DOHH2 (cell line): ENCODE results near the gene NEGR1.

Experiments used
- H3F3A ChIP-seq: fragments of 200-600 bp; sonication (generic), shearing (Covaris generic); 2 replicates; pipeline ENCODE4 v1.6.0; 2016; ENCODE audit warnings: antibody characterized with exemption, mild to moderate bottlenecking; ENCODE audit not compliant: control insufficient read depth, insufficient read depth
- H3K27ac ChIP-seq: fragments of 200-600 bp; sonication (generic); 2 replicates; pipeline ENCODE4 v1.5.1; 2014; ENCODE audit warnings: low read depth, mild to moderate bottlenecking, low read length, moderate library complexity
- H3K27me3 ChIP-seq: fragments of 200-600 bp; sonication (generic); 2 replicates; pipeline ENCODE4 v1.6.1; 2014; ENCODE audit warnings: mild to moderate bottlenecking, low read length, mixed read lengths; ENCODE audit not compliant: control insufficient read depth
- H3K36me3 ChIP-seq: fragments of 200-600 bp; sonication (generic); 2 replicates; pipeline ENCODE4 v1.6.1; 2014; ENCODE audit warnings: mild to moderate bottlenecking, low read length, moderate library complexity, mixed read lengths; ENCODE audit not compliant: control insufficient read depth
- H3K4me1 ChIP-seq: fragments of 200-600 bp; sonication (generic); 2 replicates; pipeline ENCODE4 v1.6.1; 2014; ENCODE audit warnings: mild to moderate bottlenecking, low read length, mixed read lengths; ENCODE audit not compliant: control insufficient read depth
- H3K4me2 ChIP-seq: fragments of 200-600 bp; sonication (generic); 2 replicates; pipeline ENCODE4 v1.6.0; 2014; ENCODE audit warnings: mild to moderate bottlenecking, low read length, moderate library complexity
- H3K4me3 ChIP-seq: fragments of 200-600 bp; sonication (generic); 2 replicates; pipeline ENCODE4 v1.5.1; 2014; ENCODE audit warnings: mild to moderate bottlenecking, low read length, mixed read lengths
- H3K79me2 ChIP-seq: fragments of 200-600 bp; sonication (generic); 2 replicates; pipeline ENCODE4 v1.6.1; 2014; ENCODE audit warnings: mild to moderate bottlenecking, low read length, mixed read lengths; ENCODE audit not compliant: control insufficient read depth
- H3K9me2 ChIP-seq: fragments of 200-600 bp; sonication (generic); replicated peaks from 2 replicates; pipeline ENCODE4 v1.6.1; 2014; ENCODE audit warnings: mild to moderate bottlenecking, low read length, mixed read lengths; ENCODE audit not compliant: control insufficient read depth
- H3K9me3 ChIP-seq: fragments of 200-600 bp; sonication (generic); 2 replicates; pipeline ENCODE4 v1.6.1; 2014; ENCODE audit warnings: antibody characterized with exemption, low read length, mixed read lengths; ENCODE audit not compliant: control insufficient read depth, insufficient read depth
- H4K20me1 ChIP-seq: fragments of 200-600 bp; sonication (generic); 2 replicates; pipeline ENCODE4 v1.6.0; 2014; ENCODE audit warnings: low read depth, mild to moderate bottlenecking, antibody characterized with exemption, low read length, moderate library complexity; ENCODE audit not compliant: control insufficient read depth, insufficient read depth
- CTCF ChIP-seq: fragments of 200-600 bp; sonication (generic); IDR thresholded peaks from one replicate; pipeline ENCODE4 v1.5.1; 2014; ENCODE audit warnings: antibody characterized with exemption, mild to moderate bottlenecking, low read depth, low read length; ENCODE audit not compliant: poor library complexity, severe bottlenecking
- EZH2phosphoT487 ChIP-seq: fragments of 200-600 bp; sonication (generic); IDR thresholded peaks from 2 replicates; pipeline ENCODE4 v1.6.1; 2017; ENCODE audit warnings: borderline replicate concordance, mild to moderate bottlenecking, antibody characterized with exemption, low read length, moderate library complexity, mixed read lengths

The NEGR1 gene

GRCh38 chr1:72034827-72035226 is 247.5 kb downstream of the NEGR1 start:
- no peaks in the 10 kb centered on the region for H3K9me2 ChIP-seq
- no peaks in the 10 kb centered on the region for H3K79me2 ChIP-seq
- TF ChIP-seq EZH2phosphoT487 (no peak), CTCF (no peak)
- no peaks in the 10 kb centered on the region for H3K27me3 ChIP-seq
- no peaks in the 10 kb centered on the region for H3K9me3 ChIP-seq
- no peak overlapping the region for H3K4me3 ChIP-seq
- no peaks in the 10 kb centered on the region for H4K20me1 ChIP-seq
- H3F3A ChIP-seq, result no peaks in the 10 kb centered on the region
- no peaks in the 10 kb centered on the region for H3K4me1 ChIP-seq
- H3K27ac ChIP-seq, result no peak overlapping the region
- no peaks in the 10 kb centered on the region for H3K36me3 ChIP-seq
- no peak overlapping the region for H3K4me2 ChIP-seq

- TF ChIP-seq EZH2phosphoT487 (no peak), CTCF (no peak)
These were observed 259.0 kb downstream of the NEGR1 start for GRCh38 chr1:72023063-72023930.

GRCh38 chr1:72018562-72018961 is 263.8 kb downstream of the NEGR1 start:
- Histone ChIP-seq H3K9me2 (no peaks in the 10 kb centered on the region), H3K27ac (no peak overlapping the region), H3K36me3 (no peaks in the 10 kb centered on the region), H3K27me3 (no peaks in the 10 kb centered on the region), H3K4me1 (no peaks in the 10 kb centered on the region), H4K20me1 (no peaks in the 10 kb centered on the region), H3F3A (no peaks in the 10 kb centered on the region), H3K9me3 (no peaks in the 10 kb centered on the region), H3K4me3 (no peak overlapping the region), H3K79me2 (no peaks in the 10 kb centered on the region), H3K4me2 (no peak overlapping the region)
- TF ChIP-seq EZH2phosphoT487 (no peak), CTCF (no peak)

More at GRCh38 chr1:72023063-72023930, 259.0 kb downstream of the NEGR1 start:
- Histone ChIP-seq H3K4me1 (no peaks in the 10 kb centered on the region), H3K4me3 (no peak overlapping the region), H4K20me1 (no peaks in the 10 kb centered on the region), H3K27ac (no peak overlapping the region), H3K79me2 (no peaks in the 10 kb centered on the region), H3K4me2 (no peak overlapping the region), H3K9me2 (no peaks in the 10 kb centered on the region), H3K27me3 (no peaks in the 10 kb centered on the region), H3F3A (no peaks in the 10 kb centered on the region), H3K36me3 (no peaks in the 10 kb centered on the region), H3K9me3 (no peaks in the 10 kb centered on the region)
